SK-N-SH (cell line): Measurements from ENCODE around the gene NNT.
A peak's percentile ranks its signal among the peaks of the same experiment; 100 is the strongest.

Source experiments
- CTCF ChIP-seq: fragments of 200-600 bp; sonication (generic); IDR thresholded peaks from 2 replicates; pipeline ENCODE4 v1.6.1; 2017; ENCODE audit warnings: antibody characterized with exemption, mild to moderate bottlenecking, moderate library complexity
- EZH2phosphoT487 ChIP-seq: fragments of 200-600 bp; sonication (generic); IDR thresholded peaks from 2 replicates; pipeline ENCODE4 v1.6.1; 2017; ENCODE audit warnings: low read depth, mixed run types, mild to moderate bottlenecking, antibody characterized with exemption, moderate library complexity, borderline replicate concordance
- IRF3 ChIP-seq: fragments of 150-350 bp; IDR thresholded peaks from 2 replicates; pipeline ENCODE4 v1.6.1; 2016; ENCODE audit warnings: mild to moderate bottlenecking, low read depth, low read length
- MXI1 ChIP-seq: IDR thresholded peaks from 2 replicates; pipeline ENCODE4 v1.6.1; 2012; ENCODE audit warnings: mild to moderate bottlenecking, low read depth, low read length, improper control_type of control experiment
- NFIC ChIP-seq: IDR thresholded peaks from 2 replicates; pipeline ENCODE4 v1.4.0; 2012; ENCODE audit warnings: borderline replicate concordance
- POLR2AphosphoS5 ChIP-seq: IDR thresholded peaks from 2 replicates; pipeline ENCODE4 v1.6.1; 2012; ENCODE audit warnings: low read depth, low read length
- TAF1 ChIP-seq: IDR thresholded peaks from 2 replicates; pipeline ENCODE4 v1.6.1; 2012; ENCODE audit warnings: low read depth, mild to moderate bottlenecking, low read length, moderate library complexity, borderline replicate concordance
- TCF12 ChIP-seq: IDR thresholded peaks from 2 replicates; pipeline ENCODE4 v1.4.0; 2012
- USF1 ChIP-seq: IDR thresholded peaks from 2 replicates; pipeline ENCODE4 v1.4.0; 2012; ENCODE audit warnings: low read depth, borderline replicate concordance
- ZBTB33 ChIP-seq: IDR thresholded peaks from 2 replicates; pipeline ENCODE4 v1.4.0; 2012; ENCODE audit warnings: low read depth, borderline replicate concordance

- TF ChIP-seq MXI1 (peak; percentile 44; the same call in 1 of the 2 replicates), EZH2phosphoT487 (no peak), NFIC (no peak), CTCF (peak; percentile 83), TAF1 (no peak), IRF3 (no peak), ZBTB33 (no peak), TCF12 (peak; percentile 11; the same call in 1 of the 2 replicates), POLR2AphosphoS5 (no peak), USF1 (no peak)
Observed at GRCh38 chr5:43631182-43631910, 28.4 kb downstream of the NNT start.
